ENCODE measurements around the gene PSMC1. TPM values are rescaled to one million over a fixed set of nuclear protein-coding genes. Genes with fewer than 3 reads are reported as not detected.
A peak's percentile ranks its signal among the peaks of the same experiment; 100 is the strongest.

The PSMC1 gene
- polyA plus RNA-seq, 2 of the 4 experiments (the other 2 are of a cell fraction): 328 to 336 TPM

GRCh38 chr14:90255871-90256270 lies 482 bp upstream of the PSMC1 start:
- POLR2A ChIA-PET: interaction anchor here (0.7 to 1.1 kb wide), 4 partner anchors 9 to 104 kb away, joined by 3 to 6 read pairs (median 4); no protein-coding TSS in a partner anchor
- DNase-seq (ENCODE audit: low read depth in 1 of 2, low spot score in 1 of 2): no peak

DNA sequence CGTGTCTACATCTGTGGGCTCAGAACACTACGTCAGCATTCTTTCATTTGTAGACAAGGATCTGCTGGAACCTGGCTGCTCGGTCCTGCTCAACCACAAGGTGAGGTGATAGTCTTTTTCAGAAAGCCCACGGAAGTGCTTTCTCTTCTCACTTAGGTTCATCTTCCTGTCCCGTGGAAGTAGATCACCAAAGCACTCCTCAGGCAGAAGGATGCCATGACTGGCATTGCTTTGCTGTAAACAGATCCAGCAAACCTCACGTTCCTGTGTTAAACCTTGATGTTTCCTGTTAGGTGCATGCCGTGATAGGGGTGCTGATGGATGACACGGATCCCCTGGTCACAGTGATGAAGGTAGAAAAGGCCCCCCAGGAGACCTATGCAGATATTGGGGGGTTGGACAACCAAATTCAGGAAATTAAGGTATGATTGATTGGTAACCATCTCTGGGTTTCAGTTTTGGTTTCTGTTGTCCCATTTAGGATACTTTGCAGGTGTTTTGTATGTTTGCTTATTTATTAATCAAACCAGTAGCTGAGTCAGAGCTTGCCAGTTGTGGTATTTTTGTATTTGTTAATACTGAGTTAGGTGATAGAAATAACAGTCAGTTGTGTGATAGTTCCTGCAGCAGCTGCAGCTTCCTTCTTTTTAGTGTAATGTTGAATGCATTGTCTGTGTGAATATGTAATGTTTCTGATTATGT lies 7.5 kb downstream of the PSMC1 start:
- FAIRE-seq: no peak
- no peaks in the 10 kb centered on the region for H3K9me3 ChIP-seq

More at GRCh38 chr14:90255871-90256270, 482 bp upstream of the PSMC1 start:
- CTCF ChIA-PET: interaction anchor here (1.0 to 2.3 kb wide), 5 partner anchors 20 to 283 kb away, joined by 3 to 10 read pairs (median 3); no protein-coding TSS in a partner anchor
- WGBS (ENCODE audit: missing lambda C conversion rate): 94% methylated on average over 1 of the region's 1 CpG
- Histone ChIP-seq H3K27ac (peak overlapping the region; percentile 94 to 97), H3K4me3 (peak overlapping the region; percentile 98), H3K9me3 (no peaks in the 10 kb centered on the region), H3K4me1 (peaks cover 16% of the 10 kb centered on the region; the same call in 2 of the 3 replicates), H3K4me2 (peak overlapping the region; percentile 97)
- TF ChIP-seq KDM5A (IDR thresholded peaks at IDR 0.05): no peak
- no peak for TF ChIP-seq BHLHE40 (IDR thresholded peaks at IDR 0.05; ENCODE audit: low read depth, low read length)
- TF ChIP-seq CHD4 (IDR thresholded peaks at IDR 0.05; ENCODE audit: borderline replicate concordance): no peak
- no peak for TF ChIP-seq CBX2 (IDR thresholded peaks at IDR 0.05; ENCODE audit: borderline replicate concordance, low read depth)
- no peak for TF ChIP-seq HOXA7 (CRISPR knock-in tag; IDR thresholded peaks at IDR 0.05)
- no peak for TF ChIP-seq MYC (IDR thresholded peaks at IDR 0.05; ENCODE audit: borderline replicate concordance, low read length)
- TF ChIP-seq EP300 (IDR thresholded peaks at IDR 0.05): no peak
- TF ChIP-seq NFE2L2 (conservative IDR thresholded peaks at IDR 0.05; ENCODE audit: low read length): no peak
- TF ChIP-seq NR3C1 (IDR thresholded peaks at IDR 0.05): no peak
- no peak for TF ChIP-seq CBX8 (IDR thresholded peaks at IDR 0.05)
- TF ChIP-seq ELK1 (IDR thresholded peaks at IDR 0.05; ENCODE audit: low read depth, low read length): no peak
- no peak for TF ChIP-seq CHD2 (IDR thresholded peaks at IDR 0.05; ENCODE audit: low read length, partially characterized antibody)
- TF ChIP-seq HDAC2 (IDR thresholded peaks at IDR 0.05): no peak
- no peak for TF ChIP-seq ZC3H11A (IDR thresholded peaks at IDR 0.05)
- TF ChIP-seq, protein P1, sequence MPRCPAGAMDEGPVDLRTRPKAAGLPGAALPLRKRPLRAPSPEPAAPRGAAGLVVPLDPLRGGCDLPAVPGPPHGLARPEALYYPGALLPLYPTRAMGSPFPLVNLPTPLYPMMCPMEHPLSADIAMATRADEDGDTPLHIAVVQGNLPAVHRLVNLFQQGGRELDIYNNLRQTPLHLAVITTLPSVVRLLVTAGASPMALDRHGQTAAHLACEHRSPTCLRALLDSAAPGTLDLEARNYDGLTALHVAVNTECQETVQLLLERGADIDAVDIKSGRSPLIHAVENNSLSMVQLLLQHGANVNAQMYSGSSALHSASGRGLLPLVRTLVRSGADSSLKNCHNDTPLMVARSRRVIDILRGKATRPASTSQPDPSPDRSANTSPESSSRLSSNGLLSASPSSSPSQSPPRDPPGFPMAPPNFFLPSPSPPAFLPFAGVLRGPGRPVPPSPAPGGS (IDR thresholded peaks at IDR 0.05): no peak
- TF ChIP-seq, protein P2, sequence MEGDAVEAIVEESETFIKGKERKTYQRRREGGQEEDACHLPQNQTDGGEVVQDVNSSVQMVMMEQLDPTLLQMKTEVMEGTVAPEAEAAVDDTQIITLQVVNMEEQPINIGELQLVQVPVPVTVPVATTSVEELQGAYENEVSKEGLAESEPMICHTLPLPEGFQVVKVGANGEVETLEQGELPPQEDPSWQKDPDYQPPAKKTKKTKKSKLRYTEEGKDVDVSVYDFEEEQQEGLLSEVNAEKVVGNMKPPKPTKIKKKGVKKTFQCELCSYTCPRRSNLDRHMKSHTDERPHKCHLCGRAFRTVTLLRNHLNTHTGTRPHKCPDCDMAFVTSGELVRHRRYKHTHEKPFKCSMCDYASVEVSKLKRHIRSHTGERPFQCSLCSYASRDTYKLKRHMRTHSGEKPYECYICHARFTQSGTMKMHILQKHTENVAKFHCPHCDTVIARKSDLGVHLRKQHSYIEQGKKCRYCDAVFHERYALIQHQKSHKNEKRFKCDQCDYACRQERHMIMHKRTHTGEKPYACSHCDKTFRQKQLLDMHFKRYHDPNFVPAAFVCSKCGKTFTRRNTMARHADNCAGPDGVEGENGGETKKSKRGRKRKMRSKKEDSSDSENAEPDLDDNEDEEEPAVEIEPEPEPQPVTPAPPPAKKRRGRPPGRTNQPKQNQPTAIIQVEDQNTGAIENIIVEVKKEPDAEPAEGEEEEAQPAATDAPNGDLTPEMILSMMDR (IDR thresholded peaks at IDR 0.05): no peak
- ATAC-seq (no peak), FAIRE-seq (no peak)

More for the DNA sequence above, 7.5 kb downstream of the PSMC1 start:
- TF ChIP-seq KDM5A (IDR thresholded peaks at IDR 0.05): no peak
- TF ChIP-seq CBX8 (IDR thresholded peaks at IDR 0.05): no peak
- TF ChIP-seq, protein P3, sequence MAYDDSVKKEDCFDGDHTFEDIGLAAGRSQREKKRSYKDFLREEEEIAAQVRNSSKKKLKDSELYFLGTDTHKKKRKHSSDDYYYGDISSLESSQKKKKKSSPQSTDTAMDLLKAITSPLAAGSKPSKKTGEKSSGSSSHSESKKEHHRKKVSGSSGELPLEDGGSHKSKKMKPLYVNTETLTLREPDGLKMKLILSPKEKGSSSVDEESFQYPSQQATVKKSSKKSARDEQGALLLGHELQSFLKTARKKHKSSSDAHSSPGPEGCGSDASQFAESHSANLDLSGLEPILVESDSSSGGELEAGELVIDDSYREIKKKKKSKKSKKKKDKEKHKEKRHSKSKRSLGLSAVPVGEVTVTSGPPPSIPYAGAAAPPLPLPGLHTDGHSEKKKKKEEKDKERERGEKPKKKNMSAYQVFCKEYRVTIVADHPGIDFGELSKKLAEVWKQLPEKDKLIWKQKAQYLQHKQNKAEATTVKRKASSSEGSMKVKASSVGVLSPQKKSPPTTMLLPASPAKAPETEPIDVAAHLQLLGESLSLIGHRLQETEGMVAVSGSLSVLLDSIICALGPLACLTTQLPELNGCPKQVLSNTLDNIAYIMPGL (CRISPR knock-in tag; IDR thresholded peaks at IDR 0.05; ENCODE audit: borderline replicate concordance): no peak
- no peak for TF ChIP-seq CHD2 (IDR thresholded peaks at IDR 0.05; ENCODE audit: low read length, partially characterized antibody)
- TF ChIP-seq, protein P4, sequence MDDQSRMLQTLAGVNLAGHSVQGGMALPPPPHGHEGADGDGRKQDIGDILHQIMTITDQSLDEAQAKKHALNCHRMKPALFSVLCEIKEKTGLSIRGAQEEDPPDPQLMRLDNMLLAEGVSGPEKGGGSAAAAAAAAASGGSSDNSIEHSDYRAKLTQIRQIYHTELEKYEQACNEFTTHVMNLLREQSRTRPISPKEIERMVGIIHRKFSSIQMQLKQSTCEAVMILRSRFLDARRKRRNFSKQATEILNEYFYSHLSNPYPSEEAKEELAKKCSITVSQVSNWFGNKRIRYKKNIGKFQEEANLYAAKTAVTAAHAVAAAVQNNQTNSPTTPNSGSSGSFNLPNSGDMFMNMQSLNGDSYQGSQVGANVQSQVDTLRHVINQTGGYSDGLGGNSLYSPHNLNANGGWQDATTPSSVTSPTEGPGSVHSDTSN (IDR thresholded peaks at IDR 0.05): no peak
- TF ChIP-seq, protein P5, sequence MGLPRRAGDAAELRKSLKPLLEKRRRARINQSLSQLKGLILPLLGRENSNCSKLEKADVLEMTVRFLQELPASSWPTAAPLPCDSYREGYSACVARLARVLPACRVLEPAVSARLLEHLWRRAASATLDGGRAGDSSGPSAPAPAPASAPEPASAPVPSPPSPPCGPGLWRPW (IDR thresholded peaks at IDR 0.05): no peak
- peak; percentile 53 for TF ChIP-seq MAFK (IDR thresholded peaks at IDR 0.05; ENCODE audit: partially characterized antibody)
- TF ChIP-seq, protein P1 (IDR thresholded peaks at IDR 0.05): no peak
- TF ChIP-seq HEYL (CRISPR knock-in tag; IDR thresholded peaks at IDR 0.05): no peak
- ATAC-seq: no peak
- H3K4me3 ChIP-seq: no peak overlapping the region
- POLR2A ChIA-PET: interaction anchor here (1.6 kb wide), 1 partner anchor 8 kb away, joined by 6 read pairs; the partner anchor contains the start of gene PSMC1
- no peak overlapping the region for H3K4me2 ChIP-seq
- H3K27ac ChIP-seq: no peak overlapping the region
- DNase-seq (ENCODE audit: low read depth in 1 of 2, low spot score in 1 of 2): no peak
- H3K4me1 ChIP-seq: no peaks in the 10 kb centered on the region
- WGBS (ENCODE audit: missing lambda C conversion rate): 80% methylated on average over 8 of the region's 8 CpGs
- CTCF ChIA-PET: interaction anchor here (1.3 to 1.4 kb wide), 2 partner anchors 11 to 34 kb away, joined by 3 read pairs; no protein-coding TSS in a partner anchor
